ENCODE data around the gene NRAP. TPM values are rescaled to one million over a fixed set of nuclear protein-coding genes. Genes with fewer than 3 reads are reported as not detected.

NRAP gene
- total RNA-seq, 1 donor = under 0.01 TPM

DNA sequence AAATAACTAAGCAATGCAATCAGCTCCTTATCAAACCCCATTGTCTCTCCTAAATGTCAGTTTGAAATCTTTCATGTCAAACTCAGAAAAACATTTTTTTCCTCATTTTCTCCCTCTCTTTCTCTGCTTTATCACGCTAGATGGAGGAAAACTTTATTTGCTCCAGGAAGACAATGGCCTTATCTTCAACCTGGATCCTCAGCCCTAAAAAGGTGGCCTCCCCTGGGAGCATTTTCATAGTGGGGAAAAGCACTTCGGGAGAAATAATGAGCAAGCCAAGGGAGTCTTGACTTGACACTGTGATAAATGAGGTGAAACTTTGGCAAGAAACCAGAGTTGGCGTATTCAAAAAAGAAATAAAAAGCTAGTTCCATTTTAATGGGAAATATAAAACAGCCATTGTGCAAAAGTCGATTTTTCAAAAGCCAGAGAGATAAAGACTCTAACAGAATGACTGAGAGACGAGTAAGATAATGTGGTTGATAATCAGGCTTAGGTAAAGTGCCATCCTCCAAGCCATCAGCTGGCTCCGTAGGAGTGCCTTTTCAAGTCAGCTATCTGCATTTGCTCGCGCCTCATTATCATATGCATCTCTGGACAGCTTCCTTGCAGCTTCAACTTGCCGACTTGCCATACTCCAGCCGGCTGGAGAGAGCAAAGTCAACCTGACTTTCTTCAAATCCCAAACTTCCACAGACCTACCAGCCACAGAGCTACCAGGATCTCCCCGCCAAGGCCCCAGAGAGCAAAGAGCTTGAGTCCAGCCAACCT lies 91.1 kb downstream of the NRAP start:
- H3K4me3 ChIP-seq (ENCODE audit: low read depth, low read length) = no peak overlapping the region
- DNase-seq (ENCODE audit: low read depth) = no peak
- TF ChIP-seq, protein P1, sequence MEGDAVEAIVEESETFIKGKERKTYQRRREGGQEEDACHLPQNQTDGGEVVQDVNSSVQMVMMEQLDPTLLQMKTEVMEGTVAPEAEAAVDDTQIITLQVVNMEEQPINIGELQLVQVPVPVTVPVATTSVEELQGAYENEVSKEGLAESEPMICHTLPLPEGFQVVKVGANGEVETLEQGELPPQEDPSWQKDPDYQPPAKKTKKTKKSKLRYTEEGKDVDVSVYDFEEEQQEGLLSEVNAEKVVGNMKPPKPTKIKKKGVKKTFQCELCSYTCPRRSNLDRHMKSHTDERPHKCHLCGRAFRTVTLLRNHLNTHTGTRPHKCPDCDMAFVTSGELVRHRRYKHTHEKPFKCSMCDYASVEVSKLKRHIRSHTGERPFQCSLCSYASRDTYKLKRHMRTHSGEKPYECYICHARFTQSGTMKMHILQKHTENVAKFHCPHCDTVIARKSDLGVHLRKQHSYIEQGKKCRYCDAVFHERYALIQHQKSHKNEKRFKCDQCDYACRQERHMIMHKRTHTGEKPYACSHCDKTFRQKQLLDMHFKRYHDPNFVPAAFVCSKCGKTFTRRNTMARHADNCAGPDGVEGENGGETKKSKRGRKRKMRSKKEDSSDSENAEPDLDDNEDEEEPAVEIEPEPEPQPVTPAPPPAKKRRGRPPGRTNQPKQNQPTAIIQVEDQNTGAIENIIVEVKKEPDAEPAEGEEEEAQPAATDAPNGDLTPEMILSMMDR (IDR thresholded peaks at IDR 0.05; ENCODE audit: insufficient read depth, low read length) = no peak

DNA sequence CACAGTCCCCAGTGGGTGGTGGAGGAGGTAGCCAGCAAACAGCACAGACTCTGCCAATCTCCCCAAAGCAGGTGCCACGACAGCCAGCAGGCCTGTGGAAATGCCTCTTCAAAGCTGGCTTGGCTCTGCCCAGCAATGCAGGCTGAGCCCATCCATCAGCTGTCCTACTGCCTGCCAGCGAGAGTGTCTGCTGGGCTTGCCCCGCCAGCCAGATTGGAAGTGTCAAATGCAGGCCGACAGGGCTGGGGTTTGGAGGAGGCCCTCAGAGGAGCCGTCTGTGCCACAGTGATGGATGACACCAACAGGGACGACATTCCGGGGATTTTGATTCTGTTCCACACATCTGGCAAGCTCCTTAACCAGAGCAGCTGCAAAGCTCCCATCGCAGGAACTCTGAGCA lies 94.3 kb downstream of the NRAP start:
- H3K4me3 ChIP-seq (ENCODE audit: low read depth, low read length) = no peak overlapping the region
- DNase-seq (ENCODE audit: low read depth) = no peak
- TF ChIP-seq, protein P1 (IDR thresholded peaks at IDR 0.05; ENCODE audit: insufficient read depth, low read length) = no peak

DNA sequence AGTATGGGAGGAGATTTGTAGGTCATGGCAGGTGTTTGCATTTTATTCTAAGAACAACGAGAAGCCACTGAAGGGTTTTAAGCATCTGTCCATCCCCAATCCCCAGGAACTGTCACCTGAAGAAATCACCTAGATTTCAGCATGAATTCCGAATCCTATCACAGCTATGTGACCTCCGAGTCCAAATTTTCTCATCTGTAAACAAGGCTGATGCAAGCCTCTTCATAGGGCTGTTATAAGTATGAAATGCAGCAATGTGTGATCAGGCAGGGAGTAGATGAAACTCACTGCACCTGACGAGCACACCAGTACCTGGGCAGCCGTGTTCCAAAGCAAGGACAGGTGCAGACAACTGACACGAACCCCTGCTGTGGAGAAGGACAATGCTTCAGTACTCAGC lies 97.0 kb downstream of the NRAP start:
- TF ChIP-seq, protein P1 (IDR thresholded peaks at IDR 0.05; ENCODE audit: insufficient read depth, low read length) = no peak
- DNase-seq (ENCODE audit: low read depth) = no peak

DNA sequence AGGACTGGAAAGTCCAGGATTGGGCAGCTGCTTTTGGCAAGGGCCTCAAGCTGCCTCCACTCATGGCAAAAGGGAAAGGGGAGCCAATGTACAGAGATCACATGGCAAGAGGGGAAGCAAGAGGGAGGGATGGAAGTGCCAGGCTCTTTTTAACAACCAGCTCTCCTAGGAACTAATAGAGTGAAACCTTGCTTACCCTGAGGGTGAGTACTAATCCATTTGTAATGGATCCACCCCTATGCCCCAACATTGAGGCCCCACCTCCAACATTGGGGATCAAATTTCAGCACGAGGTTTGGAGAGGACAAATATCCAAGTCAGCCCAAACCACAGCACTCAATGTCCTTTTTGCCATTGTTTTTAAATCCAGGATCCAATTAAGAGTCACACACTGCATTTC lies 98.5 kb downstream of the NRAP start:
- TF ChIP-seq, protein P1 (IDR thresholded peaks at IDR 0.05; ENCODE audit: insufficient read depth, low read length) = no peak
- no peak for DNase-seq (ENCODE audit: low read depth)
- no peak overlapping the region for H3K4me3 ChIP-seq (ENCODE audit: low read depth, low read length)

More for the DNA sequence above, 97.0 kb downstream of the NRAP start:
- H3K4me3 ChIP-seq (ENCODE audit: low read depth, low read length) = no peak overlapping the region

DNA sequence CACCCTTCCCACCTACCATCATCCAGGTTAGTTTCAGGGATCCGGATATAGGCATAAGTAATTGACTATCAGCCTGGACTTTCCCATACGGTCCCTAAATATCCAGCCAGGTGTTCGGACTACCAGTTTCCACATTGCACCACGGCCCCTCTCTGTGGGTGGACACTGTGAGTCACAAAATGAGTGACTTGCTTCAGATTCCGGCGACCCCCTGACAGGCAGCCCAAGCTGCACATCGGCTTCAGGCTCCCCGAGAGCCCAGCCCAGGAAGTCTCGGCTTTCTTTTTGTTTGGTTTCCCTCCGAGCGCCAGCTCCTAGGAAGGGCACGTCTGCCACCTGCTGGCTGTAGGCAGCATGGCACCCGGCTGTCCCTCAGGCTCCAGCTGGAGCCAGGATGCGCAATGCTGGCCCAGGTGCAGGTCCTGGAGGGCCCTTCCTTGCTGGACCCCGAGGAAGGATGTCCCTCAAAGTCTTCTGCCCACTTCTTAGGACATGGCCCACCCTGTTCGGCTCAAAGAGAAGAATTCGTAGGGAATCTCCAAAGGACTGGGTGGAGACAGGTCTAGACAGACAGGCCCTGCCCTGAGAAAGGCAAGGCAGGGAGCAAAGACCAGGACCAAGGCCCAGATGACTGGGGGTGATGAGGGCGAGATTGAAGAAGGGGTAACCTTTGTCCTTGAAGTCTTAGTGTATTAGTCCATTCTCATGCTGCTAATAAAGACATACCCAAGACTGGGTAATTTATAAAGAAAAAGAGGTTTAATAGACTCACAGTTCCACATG lies 100.3 kb downstream of the NRAP start:
- peak overlapping the region; percentile 63 for H3K4me3 ChIP-seq (ENCODE audit: low read depth, low read length)
- DNase-seq (ENCODE audit: low read depth) = peak; percentile 62
- TF ChIP-seq, protein P1 (IDR thresholded peaks at IDR 0.05; ENCODE audit: insufficient read depth, low read length) = peak; percentile 99

DNA sequence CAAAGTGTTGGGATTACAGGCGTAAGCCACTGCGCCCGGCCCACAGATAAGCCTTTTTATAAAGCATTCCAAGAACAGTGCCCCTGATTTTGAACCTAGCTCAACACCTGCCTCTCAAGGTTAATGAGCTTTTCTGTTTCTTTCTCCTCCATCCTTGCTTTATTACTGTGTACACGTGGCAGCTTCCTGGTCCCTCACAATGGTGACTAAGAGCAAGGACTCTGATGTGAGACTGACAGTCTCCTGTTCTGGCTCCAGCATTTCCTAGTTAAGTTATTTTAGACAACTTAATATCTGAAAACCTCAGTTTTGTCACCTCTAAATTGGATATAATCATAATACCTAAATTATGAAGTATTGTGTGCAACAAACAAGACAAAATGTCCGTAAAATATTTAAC lies 101.1 kb downstream of the NRAP start:
- DNase-seq (ENCODE audit: low read depth) = no peak
- H3K4me3 ChIP-seq (ENCODE audit: low read depth, low read length) = no peak overlapping the region
- TF ChIP-seq, protein P1 (IDR thresholded peaks at IDR 0.05; ENCODE audit: insufficient read depth, low read length) = no peak

All from fibroblast of the aortic adventitia (primary cell).